ENCODE measurements around the gene PLEKHO2. TPM values are rescaled to one million over a fixed set of nuclear protein-coding genes. Genes with fewer than 3 reads are reported as not detected.

PLEKHO2 gene
- polyA plus RNA-seq, 3 donors = 54.1 to 93.5 (median 78.0) TPM

DNA sequence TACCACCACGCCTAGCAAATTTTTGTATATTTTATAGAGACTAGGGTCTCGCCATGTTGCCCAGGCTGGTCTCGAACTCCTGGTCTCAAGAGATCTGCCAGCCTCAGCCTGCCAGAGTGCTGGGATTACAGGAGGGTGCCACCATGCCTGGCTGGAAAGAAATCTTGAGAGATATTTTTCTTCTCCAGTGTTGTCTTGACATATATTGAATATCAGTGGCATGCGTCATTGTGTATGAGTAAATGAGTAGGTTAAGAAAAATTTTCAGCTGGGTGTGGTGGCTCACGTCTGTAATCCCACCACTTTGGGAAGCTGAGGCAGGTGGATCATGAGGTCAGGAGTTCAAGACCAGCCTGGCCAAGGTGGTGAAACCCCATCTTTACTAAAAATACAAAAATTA lies 12.7 kb upstream of the PLEKHO2 start:
- intact Hi-C loops (cut with micrococcal nuclease) = loop anchor here (10.0 kb wide), 2 partner anchors 124 to 134 kb away; no protein-coding TSS in a partner anchor
- peaks cover 6% of the 10 kb centered on the region for H4K20me1 ChIP-seq (ENCODE audit: insufficient read depth, low read length)
- no peak overlapping the region for H3K9ac ChIP-seq (ENCODE audit: insufficient read depth, low read length, poor library complexity, severe bottlenecking)
- peaks cover 4 to 10% of the 10 kb centered on the region in 2 donors for H3K27me3 ChIP-seq (ENCODE audit: control insufficient read depth in 2 of 2, insufficient read depth in 2 of 2, low read length in 2 of 2)
- H2AFZ ChIP-seq (ENCODE audit: insufficient read depth, low read depth, low read length, poor library complexity, severe bottlenecking) = no peak overlapping the region
- Mint-ChIP-seq H3K27ac (no peak overlapping the region), H3K36me3 (peaks cover 0 to 2% of the 10 kb centered on the region in 2 donors), H3K4me1 (peaks cover 32% of the 10 kb centered on the region), H3K27me3 (ENCODE audit: low read depth in 3 of 3) (peaks cover 8 to 10% (median 9%) of the 10 kb centered on the region in 3 donors), H3K9me3 (peaks cover 0 to 1% (median 0%) of the 10 kb centered on the region in 7 donors), H3K4me3 (no peak overlapping the region)
- no peaks in the 10 kb centered on the region for H3K9me3 ChIP-seq (replicated peaks in 1 of 2; ENCODE audit: control insufficient read depth in 1 of 2, insufficient read depth in 1 of 2, low read length in 2 of 2)
- DNase-seq = no peak
- H3K4me3 ChIP-seq (replicated peaks in 1 of 3; ENCODE audit: low read depth in 2 of 3, low read length in 3 of 3) = no peak overlapping the region
- no CpG with 5 or more reads among the region's 5 CpGs for WGBS (ENCODE audit: insufficient coverage)
- peaks cover 23 to 29% of the 10 kb centered on the region in 2 donors for H3K4me1 ChIP-seq (ENCODE audit: control insufficient read depth in 1 of 2, insufficient read depth in 2 of 2, low read length in 2 of 2)
- H3K79me2 ChIP-seq (ENCODE audit: insufficient read depth, low read length) = no peaks in the 10 kb centered on the region
- H3K36me3 ChIP-seq (replicated peaks in 1 of 2; ENCODE audit: control insufficient read depth in 1 of 2, insufficient read depth in 2 of 2, low read length in 2 of 2) = no peaks in the 10 kb centered on the region
- H3K27ac ChIP-seq (ENCODE audit: low read depth in 1 of 2, low read length in 2 of 2) = no peak overlapping the region
- TF ChIP-seq, protein P1, sequence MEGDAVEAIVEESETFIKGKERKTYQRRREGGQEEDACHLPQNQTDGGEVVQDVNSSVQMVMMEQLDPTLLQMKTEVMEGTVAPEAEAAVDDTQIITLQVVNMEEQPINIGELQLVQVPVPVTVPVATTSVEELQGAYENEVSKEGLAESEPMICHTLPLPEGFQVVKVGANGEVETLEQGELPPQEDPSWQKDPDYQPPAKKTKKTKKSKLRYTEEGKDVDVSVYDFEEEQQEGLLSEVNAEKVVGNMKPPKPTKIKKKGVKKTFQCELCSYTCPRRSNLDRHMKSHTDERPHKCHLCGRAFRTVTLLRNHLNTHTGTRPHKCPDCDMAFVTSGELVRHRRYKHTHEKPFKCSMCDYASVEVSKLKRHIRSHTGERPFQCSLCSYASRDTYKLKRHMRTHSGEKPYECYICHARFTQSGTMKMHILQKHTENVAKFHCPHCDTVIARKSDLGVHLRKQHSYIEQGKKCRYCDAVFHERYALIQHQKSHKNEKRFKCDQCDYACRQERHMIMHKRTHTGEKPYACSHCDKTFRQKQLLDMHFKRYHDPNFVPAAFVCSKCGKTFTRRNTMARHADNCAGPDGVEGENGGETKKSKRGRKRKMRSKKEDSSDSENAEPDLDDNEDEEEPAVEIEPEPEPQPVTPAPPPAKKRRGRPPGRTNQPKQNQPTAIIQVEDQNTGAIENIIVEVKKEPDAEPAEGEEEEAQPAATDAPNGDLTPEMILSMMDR (IDR thresholded peaks at IDR 0.05) = no peak
- H3K4me2 ChIP-seq (replicated peaks; ENCODE audit: extremely low read depth, low read length, poor library complexity, severe bottlenecking) = no peak overlapping the region

DNA sequence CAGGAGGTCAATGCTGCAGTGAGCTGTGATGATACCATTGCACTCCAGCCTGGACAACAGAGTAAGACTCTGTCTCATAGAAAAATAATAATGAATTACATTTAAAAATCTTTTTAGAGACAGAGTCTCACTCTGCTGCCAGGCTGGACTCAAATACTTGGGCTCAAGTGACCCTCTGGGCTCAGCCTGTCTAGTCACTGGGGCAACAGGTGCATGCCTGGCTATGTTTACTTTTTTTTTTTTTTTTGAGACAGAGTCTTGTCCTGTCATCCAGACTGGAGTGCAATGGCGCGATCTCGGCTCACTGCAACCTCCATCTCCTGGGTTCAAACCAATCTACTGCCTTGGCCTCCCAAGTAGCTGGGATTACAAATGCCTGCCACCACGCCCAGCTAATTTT lies 8.0 kb upstream of the PLEKHO2 start:
- H3K9ac ChIP-seq (ENCODE audit: insufficient read depth, low read length, poor library complexity, severe bottlenecking) = no peak overlapping the region
- H3K27me3 ChIP-seq (ENCODE audit: control insufficient read depth in 2 of 2, insufficient read depth in 2 of 2, low read length in 2 of 2) = no peaks in the 10 kb centered on the region
- no peak overlapping the region for H3K4me3 Mint-ChIP-seq
- no peaks in the 10 kb centered on the region for H3K79me2 ChIP-seq (ENCODE audit: insufficient read depth, low read length)
- H3K4me1 ChIP-seq (ENCODE audit: control insufficient read depth in 1 of 2, insufficient read depth in 2 of 2, low read length in 2 of 2) = peaks cover 33 to 44% of the 10 kb centered on the region in 2 donors
- no peak overlapping the region for H3K4me2 ChIP-seq (replicated peaks; ENCODE audit: extremely low read depth, low read length, poor library complexity, severe bottlenecking)
- WGBS (ENCODE audit: insufficient coverage) = 100% methylated on average over 1 of the region's 4 CpGs
- H3K9me3 ChIP-seq (replicated peaks in 1 of 2; ENCODE audit: control insufficient read depth in 1 of 2, insufficient read depth in 1 of 2, low read length in 2 of 2) = no peaks in the 10 kb centered on the region
- no peak overlapping the region for H2AFZ ChIP-seq (ENCODE audit: insufficient read depth, low read depth, low read length, poor library complexity, severe bottlenecking)
- no peaks in the 10 kb centered on the region for H4K20me1 ChIP-seq (ENCODE audit: insufficient read depth, low read length)
- TF ChIP-seq, protein P1 (IDR thresholded peaks at IDR 0.05) = no peak
- peaks cover 45% of the 10 kb centered on the region for H3K4me1 Mint-ChIP-seq
- intact Hi-C loops (cut with micrococcal nuclease) = no loop called here
- H3K27me3 Mint-ChIP-seq (ENCODE audit: low read depth in 3 of 3) = peaks cover 1 to 3% (median 1%) of the 10 kb centered on the region in 3 donors
- no peak overlapping the region for H3K27ac Mint-ChIP-seq
- no peak overlapping the region for H3K4me3 ChIP-seq (replicated peaks in 1 of 3; ENCODE audit: low read depth in 2 of 3, low read length in 3 of 3)
- H3K36me3 ChIP-seq (replicated peaks in 1 of 2; ENCODE audit: control insufficient read depth in 1 of 2, insufficient read depth in 2 of 2, low read length in 2 of 2) = no peaks in the 10 kb centered on the region
- no peaks in the 10 kb centered on the region for H3K36me3 Mint-ChIP-seq
- no peak overlapping the region for H3K27ac ChIP-seq (ENCODE audit: low read depth in 1 of 2, low read length in 2 of 2)
- no peak for DNase-seq
- no peaks in the 10 kb centered on the region for H3K9me3 Mint-ChIP-seq

Measured in CD14-positive monocyte (primary cell).